ENCODE results near the gene PSG6.
"Not testable (repeated sequence)": the region's sequence is repeated elsewhere in the genome, so short reads cannot be mapped to it uniquely, and the experiment has no call there.

Gene PSG6

GRCh38 chr19:42930214-42930613, 12.5 kb upstream of the PSG6 start:
- POLR2A ChIA-PET; H3K4me3 ChIP-seq (ENCODE audit: low read depth, low read length): not testable (repeated sequence)
- DNase-seq (ENCODE audit: low read depth, low spot score): peak; percentile 29
- peak; percentile 50 for TF ChIP-seq CTCF (IDR thresholded peaks at IDR 0.05; ENCODE audit: insufficient read depth, low read length, missing control alignments)
- CTCF ChIA-PET: interaction anchor here (0.9 to 1.8 kb wide), 4 partner anchors 99 to 160 kb away, joined by 3 to 16 read pairs (median 6); no protein-coding TSS in a partner anchor

GRCh38 chr19:42928896-42929295, 11.2 kb upstream of the PSG6 start:
- H3K4me3 ChIP-seq (ENCODE audit: low read depth, low read length): no peak overlapping the region
- CTCF ChIA-PET: interaction anchor here (0.9 to 1.8 kb wide), 4 partner anchors 21 to 173 kb away, joined by 3 to 16 read pairs (median 6); no protein-coding TSS in a partner anchor

GRCh38 chr19:42926781-42927180, 9.1 kb upstream of the PSG6 start:
- H3K4me3 ChIP-seq (ENCODE audit: low read depth, low read length): no peak overlapping the region
- DNase-seq (ENCODE audit: low read depth, low spot score): no peak
- ChIA-PET POLR2A (no interaction called here), CTCF (interaction anchor here (1.0 to 1.3 kb wide), 2 partner anchors 134 to 136 kb away, joined by 3 to 4 read pairs; no protein-coding TSS in a partner anchor)
- TF ChIP-seq CTCF (IDR thresholded peaks at IDR 0.05; ENCODE audit: insufficient read depth, low read length, missing control alignments): no peak

More at GRCh38 chr19:42928896-42929295, 11.2 kb upstream of the PSG6 start:
- no peak for TF ChIP-seq CTCF (IDR thresholded peaks at IDR 0.05; ENCODE audit: insufficient read depth, low read length, missing control alignments)
- POLR2A ChIA-PET: no interaction called here
- DNase-seq (ENCODE audit: low read depth, low spot score): no peak

GRCh38 chr19:42923106-42923505, 5.4 kb upstream of the PSG6 start:
- CTCF ChIA-PET: interaction anchor here (0.8 to 4.4 kb wide), 10 partner anchors 9 to 239 kb away, joined by 3 to 34 read pairs (median 3); no protein-coding TSS in a partner anchor
- H3K4me3 ChIP-seq (ENCODE audit: low read depth, low read length); POLR2A ChIA-PET; DNase-seq (ENCODE audit: low read depth, low spot score): not testable (repeated sequence)
- peak; percentile 71 for TF ChIP-seq CTCF (IDR thresholded peaks at IDR 0.05; ENCODE audit: insufficient read depth, low read length, missing control alignments)

GRCh38 chr19:42920971-42921370, 3.3 kb upstream of the PSG6 start:
- DNase-seq (ENCODE audit: low read depth, low spot score); POLR2A ChIA-PET; H3K4me3 ChIP-seq (ENCODE audit: low read depth, low read length): not testable (repeated sequence)
- CTCF ChIA-PET: interaction anchor here (1.0 to 1.4 kb wide), 3 partner anchors 8 to 227 kb away, joined by 3 to 6 read pairs (median 4); no protein-coding TSS in a partner anchor

GRCh38 chr19:42919757-42920079, 2.0 kb upstream of the PSG6 start:
- ChIA-PET CTCF (interaction anchor here (1.0 to 2.6 kb wide), 2 partner anchors 63 to 127 kb away, joined by 3 to 12 read pairs; no protein-coding TSS in a partner anchor), POLR2A (no interaction called here)
- no peak for DNase-seq (ENCODE audit: low read depth, low spot score)
- no peak overlapping the region for H3K4me3 ChIP-seq (ENCODE audit: low read depth, low read length)
- no peak for TF ChIP-seq CTCF (IDR thresholded peaks at IDR 0.05; ENCODE audit: insufficient read depth, low read length, missing control alignments)

Data from AG04449 (cell line).